Omental fat pad (tissue), 4 donors: ENCODE measurements around the gene ANKRD52. TPM values are rescaled to one million over a fixed set of nuclear protein-coding genes. Genes with fewer than 3 reads are reported as not detected.

Experiments
- ATAC-seq: fragments of 150-250 bp; one replicate; pipeline ENCODE4 v1.9.1; 2016; ENCODE audit warnings: mild to moderate bottlenecking, moderate library complexity; ENCODE audit not compliant: low FRiP score
- DNase-seq: peaks from one replicate; pipeline ENCODE4 v3.0.0-alpha.2; 2019; ENCODE audit warnings: low spot score
- total RNA-seq, 4 donors: library from RNA; depleted of rRNA; stranded (reverse); fragments of >200 nt; gene quantifications; one replicate each; pipeline ENCODE4 v1.1.0, GENCODE V29; 2016
- TF ChIP-seq, protein P1 (sequence below), 3 donors: fragments of 450-650 bp; IDR thresholded peaks; one replicate each; pipeline ENCODE4 v1.5.1; 2016 to 2017; ENCODE audit warnings: antibody characterized with exemption in 3 of 3, mild to moderate bottlenecking in 3 of 3, moderate library complexity in 2 of 3

Gene ANKRD52
- total RNA-seq, 4 donors from 2014 or later, result 13.6 to 19.2 (median 16.8) TPM

DNA sequence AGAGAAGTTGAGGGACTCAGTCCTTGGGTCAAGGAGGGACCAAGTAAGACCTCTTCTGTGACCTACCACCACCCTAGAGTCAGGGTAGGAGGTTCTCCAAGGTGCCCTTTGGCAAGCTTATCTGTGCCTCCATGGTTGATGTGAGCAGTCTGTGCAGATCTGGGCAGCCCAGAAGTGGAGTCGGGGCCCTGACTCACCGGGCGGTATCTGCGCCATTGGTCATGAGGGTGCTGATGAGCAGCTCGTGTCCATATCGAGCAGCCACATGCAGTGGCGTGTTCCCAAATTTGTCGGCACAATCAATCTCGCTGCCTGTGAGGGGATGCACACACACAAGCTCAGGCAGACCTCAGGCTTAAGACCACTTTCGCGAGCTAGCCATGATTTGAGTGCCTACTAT lies 5.1 kb downstream of the ANKRD52 start:
- TF ChIP-seq, protein P1, sequence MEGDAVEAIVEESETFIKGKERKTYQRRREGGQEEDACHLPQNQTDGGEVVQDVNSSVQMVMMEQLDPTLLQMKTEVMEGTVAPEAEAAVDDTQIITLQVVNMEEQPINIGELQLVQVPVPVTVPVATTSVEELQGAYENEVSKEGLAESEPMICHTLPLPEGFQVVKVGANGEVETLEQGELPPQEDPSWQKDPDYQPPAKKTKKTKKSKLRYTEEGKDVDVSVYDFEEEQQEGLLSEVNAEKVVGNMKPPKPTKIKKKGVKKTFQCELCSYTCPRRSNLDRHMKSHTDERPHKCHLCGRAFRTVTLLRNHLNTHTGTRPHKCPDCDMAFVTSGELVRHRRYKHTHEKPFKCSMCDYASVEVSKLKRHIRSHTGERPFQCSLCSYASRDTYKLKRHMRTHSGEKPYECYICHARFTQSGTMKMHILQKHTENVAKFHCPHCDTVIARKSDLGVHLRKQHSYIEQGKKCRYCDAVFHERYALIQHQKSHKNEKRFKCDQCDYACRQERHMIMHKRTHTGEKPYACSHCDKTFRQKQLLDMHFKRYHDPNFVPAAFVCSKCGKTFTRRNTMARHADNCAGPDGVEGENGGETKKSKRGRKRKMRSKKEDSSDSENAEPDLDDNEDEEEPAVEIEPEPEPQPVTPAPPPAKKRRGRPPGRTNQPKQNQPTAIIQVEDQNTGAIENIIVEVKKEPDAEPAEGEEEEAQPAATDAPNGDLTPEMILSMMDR (IDR thresholded peaks at IDR 0.05), result no peak
- ATAC-seq (no peak), DNase-seq (no peak)

DNA sequence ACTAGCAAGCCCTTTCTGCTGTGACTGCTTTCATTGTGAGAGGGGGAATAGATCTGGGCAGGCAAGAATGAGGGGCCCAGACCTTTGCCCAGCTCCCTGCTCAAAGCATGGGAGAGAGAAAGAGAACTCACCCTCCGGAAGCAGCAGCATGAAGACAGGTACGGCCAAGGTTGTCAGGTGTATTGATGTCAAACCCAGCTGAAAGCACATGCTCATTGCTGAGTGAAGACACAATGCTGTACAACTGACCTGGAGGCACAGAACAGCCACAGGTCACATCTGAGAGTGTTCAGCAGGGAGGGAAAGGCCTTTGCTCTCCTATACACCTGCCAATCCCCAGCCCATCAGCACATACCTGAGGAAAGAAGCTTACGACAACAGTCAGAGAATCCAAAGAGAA lies 5.5 kb downstream of the ANKRD52 start:
- DNase-seq, result no peak
- TF ChIP-seq, protein P1 (IDR thresholded peaks at IDR 0.05), result no peak
- ATAC-seq, result no peak

DNA sequence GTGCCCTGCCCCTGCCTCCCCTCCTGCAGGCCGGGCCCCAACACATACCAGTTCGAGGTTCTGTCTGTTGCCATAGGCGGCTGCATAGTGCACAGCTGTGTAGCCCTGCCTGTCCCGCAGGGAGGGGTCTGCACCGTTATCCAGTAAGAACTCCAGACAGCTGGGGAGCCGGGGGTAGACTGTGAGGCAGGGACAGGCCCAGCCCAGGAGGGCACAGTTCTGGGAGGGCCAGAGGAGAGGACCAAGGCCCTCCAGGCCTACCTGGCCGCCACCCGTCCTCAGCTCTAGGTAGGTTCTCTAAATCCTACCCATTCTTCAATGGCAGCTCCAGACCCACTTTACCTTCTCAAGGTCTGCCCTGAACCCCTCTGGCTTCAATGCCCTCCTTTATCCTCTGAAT lies 9.5 kb downstream of the ANKRD52 start:
- TF ChIP-seq, protein P1 (IDR thresholded peaks at IDR 0.05), result no peak
- ATAC-seq, result no peak
- DNase-seq, result no peak

DNA sequence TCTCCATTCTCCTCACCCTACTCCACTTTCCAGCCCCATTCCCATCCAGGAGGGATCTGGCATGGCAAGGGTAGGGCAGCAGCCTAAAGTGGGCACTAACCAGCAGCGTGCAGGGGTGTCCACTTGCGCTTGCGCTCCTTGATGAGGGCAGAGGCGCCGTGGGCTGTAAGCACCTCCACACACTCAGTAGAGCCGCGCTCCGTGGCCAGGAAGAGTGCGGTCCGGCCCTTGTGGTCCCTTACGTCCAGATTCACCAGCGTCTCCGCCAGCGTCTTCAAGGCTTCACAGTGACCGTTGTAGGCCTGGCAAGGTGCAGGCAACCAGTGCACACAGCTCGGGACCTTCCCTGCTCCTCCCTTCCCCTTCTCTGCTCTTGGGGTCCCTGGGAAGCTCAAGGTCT lies 10.3 kb downstream of the ANKRD52 start:
- no peak for DNase-seq
- no peak for ATAC-seq
- TF ChIP-seq, protein P1 (IDR thresholded peaks at IDR 0.05), result no peak

DNA sequence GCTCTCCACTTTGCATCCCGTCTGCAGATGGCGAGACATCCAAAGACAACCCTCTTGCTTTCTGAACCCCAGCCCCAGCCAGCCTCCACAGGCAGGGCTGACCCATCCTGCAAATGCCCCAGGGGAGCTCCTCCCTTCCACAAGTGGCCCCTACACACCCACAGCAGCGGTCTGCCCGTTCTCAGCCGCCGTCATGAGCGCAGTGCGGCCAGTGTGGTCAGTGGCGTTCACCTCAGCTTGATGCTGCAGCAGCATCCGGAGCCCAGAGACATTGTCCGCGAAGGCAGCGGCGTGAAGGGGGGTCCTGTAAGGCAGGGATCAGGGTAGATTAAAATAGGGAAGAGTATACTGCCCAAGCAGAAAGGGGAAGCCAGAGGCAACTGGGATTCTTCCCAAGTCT lies 13.7 kb downstream of the ANKRD52 start:
- no peak for DNase-seq
- TF ChIP-seq, protein P1 (IDR thresholded peaks at IDR 0.05), result no peak
- ATAC-seq, result no peak

DNA sequence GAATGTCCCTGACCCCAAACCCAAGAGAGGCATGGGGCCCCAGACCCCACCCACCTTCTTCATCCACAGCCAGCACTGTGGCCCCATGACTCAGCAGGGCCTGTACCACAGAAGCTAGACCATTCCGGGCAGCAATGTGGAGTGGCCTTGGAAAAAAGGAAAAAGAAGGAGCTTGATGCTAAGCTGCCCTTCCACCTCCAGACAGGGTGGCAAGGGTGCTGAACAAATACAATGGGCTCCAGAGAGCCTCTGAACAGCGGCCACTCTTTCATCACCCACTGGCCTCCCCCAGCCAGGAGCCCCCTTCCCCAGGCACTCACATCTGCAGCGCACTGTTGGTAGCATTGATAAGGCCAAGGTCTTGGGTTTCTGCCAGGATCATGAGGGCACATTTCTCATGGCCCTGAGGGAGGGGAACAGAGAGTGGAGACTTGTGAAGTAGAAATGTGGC lies 14.4 kb downstream of the ANKRD52 start:
- DNase-seq, result no peak
- no peak for ATAC-seq
- TF ChIP-seq, protein P1 (IDR thresholded peaks at IDR 0.05), result no peak

DNA sequence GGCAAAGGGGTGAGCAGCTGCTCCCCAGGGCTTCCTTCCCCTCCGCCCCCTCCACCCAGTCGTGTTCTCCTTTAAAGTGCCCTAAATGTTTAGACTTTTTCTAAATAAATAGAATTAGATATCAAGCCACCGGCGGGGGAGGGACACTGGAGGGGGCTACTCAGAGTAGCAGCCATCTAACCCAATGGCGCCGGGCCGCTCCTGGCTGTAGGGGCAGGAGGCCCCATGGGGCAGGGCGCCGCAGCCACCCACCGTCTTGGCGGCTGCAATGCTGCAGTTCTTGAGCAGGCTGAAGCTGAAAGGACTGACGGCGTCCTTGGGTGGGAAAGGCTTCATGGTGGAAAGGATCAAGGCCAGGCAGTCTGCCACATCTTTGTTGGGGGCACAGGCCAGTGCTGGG lies 15.2 kb downstream of the ANKRD52 start:
- ATAC-seq, result no peak
- TF ChIP-seq, protein P1 (IDR thresholded peaks at IDR 0.05), result no peak
- no peak for DNase-seq
